ENCODE measurements around the gene NTN1.

NTN1 gene

GRCh38 chr17:9232591-9233270, 211.4 kb downstream of the NTN1 start:
- H3K23ac ChIP-seq (ENCODE audit: low read length), result no peak overlapping the region
- no peak overlapping the region for H3K14ac ChIP-seq (ENCODE audit: low read length)
- no peak overlapping the region for H3K27ac ChIP-seq (ENCODE audit: low read depth, low read length)
- no peak overlapping the region for H2BK120ac ChIP-seq (ENCODE audit: insufficient read depth, low read length, poor library complexity)
- no peak overlapping the region for H2AFZ ChIP-seq (ENCODE audit: insufficient read depth, low read length, poor library complexity)
- no peak overlapping the region for H3K4ac ChIP-seq (ENCODE audit: low read depth, low read length)
- no peak overlapping the region for H2BK5ac ChIP-seq (ENCODE audit: low read depth, low read length, poor library complexity)
- H2BK12ac ChIP-seq (ENCODE audit: low read length), result no peak overlapping the region
- H3K18ac ChIP-seq (ENCODE audit: low read length), result no peak overlapping the region
- H3K79me1 ChIP-seq (ENCODE audit: low read length), result no peaks in the 10 kb centered on the region
- no peak for DNase-seq
- no peak overlapping the region for H4K8ac ChIP-seq (ENCODE audit: low read depth, low read length)
- H3K9ac ChIP-seq (ENCODE audit: low read length), result no peak overlapping the region
- no peak overlapping the region for H3K4me3 ChIP-seq (ENCODE audit: low read depth, low read length)
- H3K27me3 ChIP-seq (ENCODE audit: insufficient read depth, low read length), result no peaks in the 10 kb centered on the region
- no peak overlapping the region for H4K91ac ChIP-seq (ENCODE audit: low read depth, low read length)
- H2AK5ac ChIP-seq (ENCODE audit: low read length), result no peak overlapping the region
- no peaks in the 10 kb centered on the region for H3K79me2 ChIP-seq (ENCODE audit: control insufficient read depth, insufficient read depth, low read length, poor library complexity)
- no CpG with 5 or more reads among the region's 22 CpGs for WGBS (ENCODE audit: extremely low coverage, insufficient coverage, insufficient read length)
- no peak overlapping the region for H3K4me2 ChIP-seq (ENCODE audit: low read length)
- H3K36me3 ChIP-seq (ENCODE audit: control insufficient read depth in 1 of 2, insufficient read depth in 2 of 2, low read length in 2 of 2), result no peaks in the 10 kb centered on the region
- H3K9me3 ChIP-seq (ENCODE audit: insufficient read depth, low read depth, low read length), result peaks cover 7% of the 10 kb centered on the region
- H3K4me1 ChIP-seq (ENCODE audit: control insufficient read depth in 1 of 2, insufficient read depth in 2 of 2, low read length in 2 of 2), result no peaks in the 10 kb centered on the region
- H4K12ac ChIP-seq (ENCODE audit: low read depth, low read length), result no peak overlapping the region

- Histone ChIP-seq H2BK120ac (ENCODE audit: insufficient read depth, low read length, poor library complexity) (no peak overlapping the region), H3K79me2 (ENCODE audit: control insufficient read depth, insufficient read depth, low read length, poor library complexity) (no peaks in the 10 kb centered on the region), H3K27me3 (ENCODE audit: insufficient read depth, low read length) (no peaks in the 10 kb centered on the region), H3K4me1 (ENCODE audit: control insufficient read depth in 1 of 2, insufficient read depth in 2 of 2, low read length in 2 of 2) (no peaks in the 10 kb centered on the region), H4K91ac (ENCODE audit: low read depth, low read length) (no peak overlapping the region), H3K4ac (ENCODE audit: low read depth, low read length) (no peak overlapping the region), H2AK5ac (ENCODE audit: low read length) (no peak overlapping the region), H2BK5ac (ENCODE audit: low read depth, low read length, poor library complexity) (no peak overlapping the region), H3K4me2 (ENCODE audit: low read length) (no peak overlapping the region), H3K79me1 (ENCODE audit: low read length) (no peaks in the 10 kb centered on the region), H4K8ac (ENCODE audit: low read depth, low read length) (no peak overlapping the region), H3K36me3 (ENCODE audit: control insufficient read depth in 1 of 2, insufficient read depth in 2 of 2, low read length in 2 of 2) (no peaks in the 10 kb centered on the region), H3K14ac (ENCODE audit: low read length) (no peak overlapping the region), H2BK12ac (ENCODE audit: low read length) (no peak overlapping the region), H3K9me3 (ENCODE audit: insufficient read depth, low read depth, low read length) (peaks cover 8% of the 10 kb centered on the region), H3K4me3 (ENCODE audit: low read depth, low read length) (no peak overlapping the region), H2AFZ (ENCODE audit: insufficient read depth, low read length, poor library complexity) (no peak overlapping the region), H3K27ac (ENCODE audit: low read depth, low read length) (no peak overlapping the region), H4K12ac (ENCODE audit: low read depth, low read length) (no peak overlapping the region), H3K23ac (ENCODE audit: low read length) (no peak overlapping the region), H3K9ac (ENCODE audit: low read length) (no peak overlapping the region), H3K18ac (ENCODE audit: low read length) (no peak overlapping the region)
- no peak for DNase-seq
- no CpG with 5 or more reads among the region's 9 CpGs for WGBS (ENCODE audit: extremely low coverage, insufficient coverage, insufficient read length)
These were observed 211.9 kb downstream of the NTN1 start for GRCh38 chr17:9233271-9233599.

GRCh38 chr17:9233761-9234160, 212.5 kb downstream of the NTN1 start:
- no peak for DNase-seq

GRCh38 chr17:9234389-9234945, 213.2 kb downstream of the NTN1 start:
- H3K18ac ChIP-seq (ENCODE audit: low read length), result no peak overlapping the region
- H4K91ac ChIP-seq (ENCODE audit: low read depth, low read length), result no peak overlapping the region
- no peak overlapping the region for H3K27ac ChIP-seq (ENCODE audit: low read depth, low read length)
- H2BK5ac ChIP-seq (ENCODE audit: low read depth, low read length, poor library complexity), result no peak overlapping the region
- H4K12ac ChIP-seq (ENCODE audit: low read depth, low read length), result no peak overlapping the region
- peaks cover 4% of the 10 kb centered on the region in 2 experiments for H3K4me1 ChIP-seq (ENCODE audit: control insufficient read depth in 1 of 2, insufficient read depth in 2 of 2, low read length in 2 of 2)
- H2AFZ ChIP-seq (ENCODE audit: insufficient read depth, low read length, poor library complexity), result no peak overlapping the region
- no peak overlapping the region for H3K14ac ChIP-seq (ENCODE audit: low read length)
- H3K36me3 ChIP-seq (ENCODE audit: control insufficient read depth in 1 of 2, insufficient read depth in 2 of 2, low read length in 2 of 2), result no peaks in the 10 kb centered on the region
- no peaks in the 10 kb centered on the region for H3K79me1 ChIP-seq (ENCODE audit: low read length)
- H3K23ac ChIP-seq (ENCODE audit: low read length), result no peak overlapping the region
- no peak overlapping the region for H3K4me2 ChIP-seq (ENCODE audit: low read length)
- no CpG with 5 or more reads among the region's 8 CpGs for WGBS (ENCODE audit: extremely low coverage, insufficient coverage, insufficient read length)
- no peak overlapping the region for H2AK5ac ChIP-seq (ENCODE audit: low read length)
- no peak overlapping the region for H3K4ac ChIP-seq (ENCODE audit: low read depth, low read length)
- no peak overlapping the region for H2BK12ac ChIP-seq (ENCODE audit: low read length)
- H3K27me3 ChIP-seq (ENCODE audit: insufficient read depth, low read length), result no peaks in the 10 kb centered on the region
- no peak for DNase-seq
- H3K79me2 ChIP-seq (ENCODE audit: control insufficient read depth, insufficient read depth, low read length, poor library complexity), result no peaks in the 10 kb centered on the region
- H2BK120ac ChIP-seq (ENCODE audit: insufficient read depth, low read length, poor library complexity), result no peak overlapping the region
- H3K4me3 ChIP-seq (ENCODE audit: low read depth, low read length), result no peak overlapping the region
- H3K9me3 ChIP-seq (ENCODE audit: insufficient read depth, low read depth, low read length), result peaks cover 4% of the 10 kb centered on the region
- H4K8ac ChIP-seq (ENCODE audit: low read depth, low read length), result no peak overlapping the region
- H3K9ac ChIP-seq (ENCODE audit: low read length), result no peak overlapping the region

More at GRCh38 chr17:9233761-9234160, 212.5 kb downstream of the NTN1 start:
- Histone ChIP-seq H3K4ac (ENCODE audit: low read depth, low read length) (no peak overlapping the region), H3K36me3 (ENCODE audit: control insufficient read depth in 1 of 2, insufficient read depth in 2 of 2, low read length in 2 of 2) (no peaks in the 10 kb centered on the region), H3K14ac (ENCODE audit: low read length) (no peak overlapping the region), H3K79me2 (ENCODE audit: control insufficient read depth, insufficient read depth, low read length, poor library complexity) (no peaks in the 10 kb centered on the region), H3K23ac (ENCODE audit: low read length) (no peak overlapping the region), H2AK5ac (ENCODE audit: low read length) (no peak overlapping the region), H4K8ac (ENCODE audit: low read depth, low read length) (no peak overlapping the region), H3K27me3 (ENCODE audit: insufficient read depth, low read length) (no peaks in the 10 kb centered on the region), H3K9me3 (ENCODE audit: insufficient read depth, low read depth, low read length) (peaks cover 7% of the 10 kb centered on the region), H3K18ac (ENCODE audit: low read length) (no peak overlapping the region), H3K4me2 (ENCODE audit: low read length) (no peak overlapping the region), H3K79me1 (ENCODE audit: low read length) (no peaks in the 10 kb centered on the region), H4K91ac (ENCODE audit: low read depth, low read length) (no peak overlapping the region), H3K4me1 (ENCODE audit: control insufficient read depth in 1 of 2, insufficient read depth in 2 of 2, low read length in 2 of 2) (no peaks in the 10 kb centered on the region), H2BK120ac (ENCODE audit: insufficient read depth, low read length, poor library complexity) (no peak overlapping the region), H3K27ac (ENCODE audit: low read depth, low read length) (no peak overlapping the region), H3K4me3 (ENCODE audit: low read depth, low read length) (no peak overlapping the region), H2BK5ac (ENCODE audit: low read depth, low read length, poor library complexity) (no peak overlapping the region), H2AFZ (ENCODE audit: insufficient read depth, low read length, poor library complexity) (no peak overlapping the region), H3K9ac (ENCODE audit: low read length) (no peak overlapping the region), H4K12ac (ENCODE audit: low read depth, low read length) (no peak overlapping the region), H2BK12ac (ENCODE audit: low read length) (no peak overlapping the region)
- WGBS (ENCODE audit: extremely low coverage, insufficient coverage, insufficient read length), result no CpG with 5 or more reads among the region's 7 CpGs
